SK-N-MC (cell line): Measurements from ENCODE around the gene PROX1.

Source experiments
- EZH2 ChIP-seq: fragments of 200-600 bp; sonication (generic); IDR thresholded peaks from one replicate; pipeline ENCODE4 v1.6.1; 2017; ENCODE audit warnings: antibody characterized with exemption
- FOXP2 ChIP-seq: optimal IDR thresholded peaks from 2 replicates; pipeline ENCODE3; 2011; ENCODE audit warnings: mild to moderate bottlenecking, moderate library complexity; ENCODE audit not compliant: insufficient read depth; ENCODE audit errors: extremely low read length, control extremely low read depth
- POLR2AphosphoS5 ChIP-seq: IDR thresholded peaks from 2 replicates; pipeline ENCODE4 v1.6.1; 2012; ENCODE audit warnings: mild to moderate bottlenecking, low read depth, low read length, borderline replicate concordance

- no peak for TF ChIP-seq POLR2AphosphoS5
- no peak for TF ChIP-seq EZH2
- TF ChIP-seq FOXP2, result no peak
Measured at GRCh38 chr1:214075305-214075998, 87.7 kb downstream of the PROX1 start.
